Glutamatergic neuron (in vitro differentiated cells): ENCODE results near the gene TBC1D19. TPM values are rescaled to one million over a fixed set of nuclear protein-coding genes. Genes with fewer than 3 reads are reported as not detected.

Experiments
- DNase-seq: peaks from one replicate; pipeline ENCODE4 v3.0.0; 2022
- H3K27ac Mint-ChIP-seq: one replicate; pipeline ENCODE4 v1.8.0; 2020; ENCODE audit warnings: mild to moderate bottlenecking, mixed read lengths, inconsistent platforms; ENCODE audit not compliant: unreplicated experiment
- H3K27me3 Mint-ChIP-seq: one replicate; pipeline ENCODE4 v1.8.0; 2020; ENCODE audit warnings: mild to moderate bottlenecking, moderate library complexity, mixed read lengths, inconsistent platforms; ENCODE audit not compliant: unreplicated experiment
- H3K36me3 Mint-ChIP-seq: one replicate; pipeline ENCODE4 v1.8.0; 2020; ENCODE audit warnings: mild to moderate bottlenecking, mixed read lengths, inconsistent platforms; ENCODE audit not compliant: unreplicated experiment
- H3K4me1 Mint-ChIP-seq: one replicate; pipeline ENCODE4 v1.8.0; 2020; ENCODE audit warnings: mild to moderate bottlenecking, low read depth, mixed read lengths, inconsistent platforms; ENCODE audit not compliant: unreplicated experiment
- H3K4me3 Mint-ChIP-seq: one replicate; pipeline ENCODE4 v1.8.0; 2020; ENCODE audit warnings: mild to moderate bottlenecking, mixed read lengths, inconsistent platforms; ENCODE audit not compliant: unreplicated experiment
- H3K9me3 Mint-ChIP-seq: one replicate; pipeline ENCODE4 v1.8.0; 2020; ENCODE audit warnings: mild to moderate bottlenecking, moderate library complexity, mixed read lengths, inconsistent platforms; ENCODE audit not compliant: unreplicated experiment
- total RNA-seq: library from RNA; stranded (reverse); fragmentation: NEBNext Ultra II Directional; extraction: Animal tissue kit (Norgen Biotek cat#: 25700); gene quantifications from one replicate; pipeline ENCODE4 v1.2.1, GENCODE V29; 2021; ENCODE audit not compliant: unreplicated experiment
- TF ChIP-seq, protein P1 (sequence below): fragments of 200-600 bp; sonication (generic); IDR thresholded peaks from one replicate; pipeline ENCODE4 v1.5.0; 2021; ENCODE audit not compliant: partially characterized antibody, unreplicated experiment

Gene TBC1D19
- total RNA-seq, 1 donor from 2014 or later = 21.2 TPM

GRCh38 chr4:26611372-26611771 is 27.5 kb downstream of the TBC1D19 start:
- TF ChIP-seq, protein P1, sequence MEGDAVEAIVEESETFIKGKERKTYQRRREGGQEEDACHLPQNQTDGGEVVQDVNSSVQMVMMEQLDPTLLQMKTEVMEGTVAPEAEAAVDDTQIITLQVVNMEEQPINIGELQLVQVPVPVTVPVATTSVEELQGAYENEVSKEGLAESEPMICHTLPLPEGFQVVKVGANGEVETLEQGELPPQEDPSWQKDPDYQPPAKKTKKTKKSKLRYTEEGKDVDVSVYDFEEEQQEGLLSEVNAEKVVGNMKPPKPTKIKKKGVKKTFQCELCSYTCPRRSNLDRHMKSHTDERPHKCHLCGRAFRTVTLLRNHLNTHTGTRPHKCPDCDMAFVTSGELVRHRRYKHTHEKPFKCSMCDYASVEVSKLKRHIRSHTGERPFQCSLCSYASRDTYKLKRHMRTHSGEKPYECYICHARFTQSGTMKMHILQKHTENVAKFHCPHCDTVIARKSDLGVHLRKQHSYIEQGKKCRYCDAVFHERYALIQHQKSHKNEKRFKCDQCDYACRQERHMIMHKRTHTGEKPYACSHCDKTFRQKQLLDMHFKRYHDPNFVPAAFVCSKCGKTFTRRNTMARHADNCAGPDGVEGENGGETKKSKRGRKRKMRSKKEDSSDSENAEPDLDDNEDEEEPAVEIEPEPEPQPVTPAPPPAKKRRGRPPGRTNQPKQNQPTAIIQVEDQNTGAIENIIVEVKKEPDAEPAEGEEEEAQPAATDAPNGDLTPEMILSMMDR = no peak
- H3K4me3 Mint-ChIP-seq = no peak overlapping the region
- peaks cover 3% of the 10 kb centered on the region for H3K9me3 Mint-ChIP-seq
- no peaks in the 10 kb centered on the region for H3K27me3 Mint-ChIP-seq
- DNase-seq = no peak
- H3K4me1 Mint-ChIP-seq = no peaks in the 10 kb centered on the region
- H3K36me3 Mint-ChIP-seq = no peaks in the 10 kb centered on the region
- H3K27ac Mint-ChIP-seq = no peak overlapping the region

GRCh38 chr4:26611885-26612284 is 28.0 kb downstream of the TBC1D19 start:
- DNase-seq = no peak
- H3K9me3 Mint-ChIP-seq = peaks cover 3% of the 10 kb centered on the region
- H3K4me1 Mint-ChIP-seq = no peaks in the 10 kb centered on the region
- no peak overlapping the region for H3K4me3 Mint-ChIP-seq
- H3K27me3 Mint-ChIP-seq = no peaks in the 10 kb centered on the region
- TF ChIP-seq, protein P1 = no peak
- H3K36me3 Mint-ChIP-seq = no peaks in the 10 kb centered on the region
- H3K27ac Mint-ChIP-seq = no peak overlapping the region

- TF ChIP-seq, protein P1 = no peak
- Mint-ChIP-seq H3K36me3 (no peaks in the 10 kb centered on the region), H3K27me3 (no peaks in the 10 kb centered on the region), H3K9me3 (peaks cover 3% of the 10 kb centered on the region), H3K4me1 (no peaks in the 10 kb centered on the region), H3K4me3 (no peak overlapping the region), H3K27ac (no peak overlapping the region)
- DNase-seq = no peak
These were observed 29.4 kb downstream of the TBC1D19 start for GRCh38 chr4:26613237-26613636.

- Mint-ChIP-seq H3K27me3 (no peaks in the 10 kb centered on the region), H3K36me3 (no peaks in the 10 kb centered on the region), H3K27ac (no peak overlapping the region), H3K9me3 (peaks cover 3% of the 10 kb centered on the region), H3K4me3 (no peak overlapping the region), H3K4me1 (no peaks in the 10 kb centered on the region)
- no peak for DNase-seq
- TF ChIP-seq, protein P1 = no peak
These were observed 29.9 kb downstream of the TBC1D19 start for GRCh38 chr4:26613735-26614134.

DNA sequence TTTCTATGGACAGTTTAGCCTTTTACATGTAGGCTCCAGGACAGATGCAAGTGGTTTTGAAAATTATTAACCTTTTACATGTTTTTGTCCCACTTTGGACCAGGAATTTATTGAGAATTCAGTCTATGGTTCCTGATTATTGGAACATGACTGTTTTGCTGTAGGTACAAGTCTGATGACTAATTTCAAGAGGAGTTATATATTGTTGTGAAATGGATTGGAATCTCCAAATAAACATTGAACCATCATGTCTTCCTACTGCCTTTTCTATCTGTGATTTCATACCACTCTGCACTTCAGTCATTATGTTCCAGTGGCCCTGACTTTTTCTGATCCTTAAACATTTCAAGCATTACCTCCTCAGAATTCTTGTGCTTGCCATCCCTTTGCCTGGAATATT is 35.9 kb downstream of the TBC1D19 start:
- TF ChIP-seq, protein P1 = no peak
- H3K9me3 Mint-ChIP-seq = no peaks in the 10 kb centered on the region
- H3K27me3 Mint-ChIP-seq = no peaks in the 10 kb centered on the region
- H3K27ac Mint-ChIP-seq = no peak overlapping the region
- no peaks in the 10 kb centered on the region for H3K4me1 Mint-ChIP-seq
- H3K4me3 Mint-ChIP-seq = no peak overlapping the region
- H3K36me3 Mint-ChIP-seq = no peaks in the 10 kb centered on the region
- DNase-seq = no peak
